BJ (cell line): Measurements from ENCODE around the gene AKR1E2. TPM values are rescaled to one million over a fixed set of nuclear protein-coding genes. Genes with fewer than 3 reads are reported as not detected.

ENCODE experiments used
- CTCF ChIA-PET: fragments of 350-600 bp; formaldehyde crosslinking; extraction: SDS; loops from one replicate; lab custom pipeline; 2021; ENCODE audit warnings: antibody characterized with exemption, inconsistent platforms; lab: Yijun Ruan, JAX
- POLR2A ChIA-PET: fragments of 300-600 bp; sonication (Branson Sonifier 250); formaldehyde crosslinking; extraction: SDS; loops from one replicate; lab custom pipeline; 2021; ENCODE audit warnings: antibody characterized with exemption; lab: Charles Lee
- DNase-seq: peaks from one replicate; pipeline ENCODE4 v3.0.0-alpha.2; 2011; ENCODE audit warnings: low read depth
- H3K27me3 ChIP-seq: 2 replicates; pipeline ENCODE4 v1.6.0; 2011; ENCODE audit warnings: low read length; ENCODE audit not compliant: control insufficient read depth, insufficient read depth
- H3K36me3 ChIP-seq: 2 replicates; pipeline ENCODE4 v1.5.1; 2011; ENCODE audit warnings: low read length; ENCODE audit not compliant: control insufficient read depth, insufficient read depth
- H3K4me3 ChIP-seq: 2 replicates; pipeline ENCODE4 v1.5.1; 2011; ENCODE audit warnings: low read depth, mild to moderate bottlenecking, control low read depth, low read length
- polyA plus RNA-seq: library from polyadenylated mRNA; depleted of rRNA; stranded (reverse); fragments of >200 nt; gene quantifications from 2 replicates; pipeline ENCODE4 v1.2.3, GENCODE V29; 2011
- TF ChIP-seq, protein P1 (sequence below): IDR thresholded peaks from 2 replicates; pipeline ENCODE4 v1.5.1; 2011; ENCODE audit warnings: low read depth, mild to moderate bottlenecking, control low read depth, inconsistent platforms, low read length, moderate library complexity; ENCODE audit not compliant: insufficient read depth

AKR1E2 gene
- polyA plus RNA-seq, 1 experiment = 3.3 TPM

GRCh38 chr10:4792381-4792780, 33.6 kb upstream of the AKR1E2 start:
- POLR2A ChIA-PET = no interaction called here
- H3K36me3 ChIP-seq = no peaks in the 10 kb centered on the region
- no peaks in the 10 kb centered on the region for H3K27me3 ChIP-seq
- no peak overlapping the region for H3K4me3 ChIP-seq
- CTCF ChIA-PET = no interaction called here
- DNase-seq = no peak
- TF ChIP-seq, protein P1, sequence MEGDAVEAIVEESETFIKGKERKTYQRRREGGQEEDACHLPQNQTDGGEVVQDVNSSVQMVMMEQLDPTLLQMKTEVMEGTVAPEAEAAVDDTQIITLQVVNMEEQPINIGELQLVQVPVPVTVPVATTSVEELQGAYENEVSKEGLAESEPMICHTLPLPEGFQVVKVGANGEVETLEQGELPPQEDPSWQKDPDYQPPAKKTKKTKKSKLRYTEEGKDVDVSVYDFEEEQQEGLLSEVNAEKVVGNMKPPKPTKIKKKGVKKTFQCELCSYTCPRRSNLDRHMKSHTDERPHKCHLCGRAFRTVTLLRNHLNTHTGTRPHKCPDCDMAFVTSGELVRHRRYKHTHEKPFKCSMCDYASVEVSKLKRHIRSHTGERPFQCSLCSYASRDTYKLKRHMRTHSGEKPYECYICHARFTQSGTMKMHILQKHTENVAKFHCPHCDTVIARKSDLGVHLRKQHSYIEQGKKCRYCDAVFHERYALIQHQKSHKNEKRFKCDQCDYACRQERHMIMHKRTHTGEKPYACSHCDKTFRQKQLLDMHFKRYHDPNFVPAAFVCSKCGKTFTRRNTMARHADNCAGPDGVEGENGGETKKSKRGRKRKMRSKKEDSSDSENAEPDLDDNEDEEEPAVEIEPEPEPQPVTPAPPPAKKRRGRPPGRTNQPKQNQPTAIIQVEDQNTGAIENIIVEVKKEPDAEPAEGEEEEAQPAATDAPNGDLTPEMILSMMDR = no peak

GRCh38 chr10:4801405-4801804, 24.6 kb upstream of the AKR1E2 start:
- POLR2A ChIA-PET = no interaction called here

GRCh38 chr10:4802711-4803487, 23.1 kb upstream of the AKR1E2 start:
- H3K36me3 ChIP-seq = no peaks in the 10 kb centered on the region
- POLR2A ChIA-PET = no interaction called here
- CTCF ChIA-PET = interaction anchor here (0.7 to 2.1 kb wide), 3 partner anchors 12 to 1028 kb away, joined by 3 to 9 read pairs (median 3); no protein-coding TSS in a partner anchor
- H3K4me3 ChIP-seq = no peak overlapping the region
- H3K27me3 ChIP-seq = no peaks in the 10 kb centered on the region
- TF ChIP-seq, protein P1 = no peak
- no peak for DNase-seq

More at GRCh38 chr10:4801405-4801804, 24.6 kb upstream of the AKR1E2 start:
- TF ChIP-seq, protein P1 = no peak
- Histone ChIP-seq H3K4me3 (no peak overlapping the region), H3K36me3 (no peaks in the 10 kb centered on the region), H3K27me3 (no peaks in the 10 kb centered on the region)
- CTCF ChIA-PET = no interaction called here
- no peak for DNase-seq

DNA sequence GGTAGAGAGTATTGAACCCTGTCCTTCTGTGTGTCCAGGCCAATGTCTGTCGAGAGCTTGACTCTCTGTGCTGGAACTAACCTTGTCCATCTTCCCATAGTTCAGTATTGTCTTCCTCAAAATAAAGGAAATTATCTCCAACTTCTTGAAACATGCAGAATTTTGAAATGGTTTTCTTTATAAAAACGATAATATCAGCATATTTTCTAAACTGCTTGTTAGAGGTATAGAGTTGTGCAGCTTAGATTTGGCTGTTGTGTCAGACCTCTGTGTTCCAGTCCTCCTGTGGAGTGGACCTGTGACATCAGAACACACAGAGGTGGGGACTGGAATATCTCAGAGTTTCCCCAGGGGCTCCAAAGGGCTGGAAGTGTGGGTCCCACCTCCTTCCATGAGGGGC, 22.2 kb upstream of the AKR1E2 start:
- Histone ChIP-seq H3K36me3 (no peaks in the 10 kb centered on the region), H3K4me3 (no peak overlapping the region), H3K27me3 (no peaks in the 10 kb centered on the region)
- no peak for DNase-seq
- TF ChIP-seq, protein P1 = no peak
- CTCF ChIA-PET = interaction anchor here (0.9 to 2.1 kb wide), 3 partner anchors 11 to 819 kb away, joined by 3 to 9 read pairs (median 4); no protein-coding TSS in a partner anchor
- POLR2A ChIA-PET = no interaction called here

GRCh38 chr10:4804465-4804864, 21.5 kb upstream of the AKR1E2 start:
- TF ChIP-seq, protein P1 = no peak
- peak; percentile 42 for DNase-seq
- Histone ChIP-seq H3K4me3 (no peak overlapping the region), H3K36me3 (no peaks in the 10 kb centered on the region), H3K27me3 (no peaks in the 10 kb centered on the region)
- ChIA-PET POLR2A (no interaction called here), CTCF (interaction anchor here (0.6 to 2.1 kb wide), 3 partner anchors 10 to 819 kb away, joined by 3 to 9 read pairs (median 4); no protein-coding TSS in a partner anchor)
